Tongue (tissue), 2 donors: Measurements from ENCODE around the gene RAMP3. TPM values are rescaled to one million over a fixed set of nuclear protein-coding genes. Genes with fewer than 3 reads are reported as not detected.
A peak's percentile ranks its signal among the peaks of the same experiment; 100 is the strongest.
"Not testable (repeated sequence)": the region's sequence is repeated elsewhere in the genome, so short reads cannot be mapped to it uniquely, and the experiment has no call there.

Experiments used
- DNase-seq: peaks from one replicate; pipeline ENCODE4 v3.0.0-alpha.2; 2015
- total RNA-seq: library from RNA; depleted of rRNA; stranded (reverse); fragments of >200 nt; gene quantifications from one replicate; pipeline ENCODE4 v1.2.3, GENCODE V29; 2014

RAMP3 gene, protein sequence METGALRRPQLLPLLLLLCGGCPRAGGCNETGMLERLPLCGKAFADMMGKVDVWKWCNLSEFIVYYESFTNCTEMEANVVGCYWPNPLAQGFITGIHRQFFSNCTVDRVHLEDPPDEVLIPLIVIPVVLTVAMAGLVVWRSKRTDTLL
- 8.8 TPM for total RNA-seq

GRCh38 chr7:45157653-45158401, at the start of gene RAMP3:
TSS of gene RAMP3 (plus strand) at chr7:45157791. CDS start at chr7:45157829, 38 bp downstream.
- DNase-seq: no peak

GRCh38 chr7:45108863-45109262, 48.7 kb upstream of the RAMP3 start:
- no peak for DNase-seq

DNA sequence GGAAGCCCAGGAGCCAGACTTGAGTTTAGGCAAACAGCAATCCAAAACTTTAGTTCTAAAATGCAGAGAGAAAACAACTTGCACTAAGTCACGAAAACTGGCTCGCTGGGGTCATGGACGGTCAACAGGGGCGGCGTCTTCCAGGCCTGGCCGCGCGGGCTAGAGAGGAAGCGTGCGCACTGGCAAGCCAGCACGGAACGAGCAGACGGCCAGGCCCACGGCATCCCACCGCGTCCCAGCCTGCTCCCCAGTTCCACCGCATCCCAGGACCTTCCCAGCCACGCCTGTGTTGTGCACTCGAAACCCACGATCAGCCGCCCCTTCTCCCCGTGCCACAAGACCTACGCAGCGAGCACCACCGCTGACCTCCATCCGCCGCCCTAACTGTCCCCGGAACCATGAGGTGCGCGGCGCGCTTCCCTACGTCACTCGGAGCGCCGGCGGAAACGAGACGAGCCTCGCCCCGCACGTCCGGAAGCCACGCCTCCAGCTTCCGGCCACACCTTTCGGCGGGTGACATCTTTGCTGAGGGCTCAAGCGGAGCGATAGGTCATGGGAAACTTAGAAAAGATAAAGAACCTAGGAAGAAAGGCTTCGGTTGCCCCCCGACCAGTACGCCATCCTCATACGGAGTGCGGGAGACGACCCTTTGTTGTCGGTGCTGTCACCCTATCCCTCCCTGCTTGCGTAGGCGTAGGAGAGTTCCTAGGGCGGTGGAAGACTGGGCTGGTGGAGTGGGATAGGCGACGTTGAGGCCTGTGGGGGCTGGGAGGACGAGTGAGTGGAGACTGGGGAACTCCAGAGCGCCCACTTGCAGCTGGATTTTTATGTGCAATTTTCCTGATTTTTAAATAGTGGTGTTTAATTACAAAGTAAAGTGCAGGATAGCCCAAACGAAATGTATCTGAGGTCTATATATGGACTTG, 46.0 kb upstream of the RAMP3 start, which contains the start of gene TBRG4:
Gene TBRG4, minus strand, starts transcription at position 400 of the 926 bp plus-strand sequence. CDS start 2,460 bp downstream, outside the sequence.
- DNase-seq: peak; percentile 98

- DNase-seq: no peak
Measured at GRCh38 chr7:45112648-45113047, 44.9 kb upstream of the RAMP3 start.

DNA sequence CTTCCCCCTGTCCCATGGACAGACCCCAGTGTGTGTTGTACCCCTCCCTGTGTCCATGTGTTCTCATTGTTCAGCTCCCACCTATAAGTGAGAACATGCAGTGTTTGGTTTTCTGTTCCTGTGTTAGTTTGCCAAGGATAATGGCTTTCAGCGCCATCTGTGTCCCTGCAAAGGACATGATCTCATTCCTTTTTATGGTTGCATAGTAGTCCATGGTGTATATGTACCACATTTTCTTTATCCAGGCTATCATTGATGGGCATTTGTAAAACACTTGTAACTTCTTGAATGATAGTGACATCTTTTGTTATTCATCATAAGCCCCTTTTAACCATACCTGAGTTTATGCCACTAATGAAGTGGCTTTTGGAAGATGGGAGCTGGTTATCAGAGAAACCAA, 43.3 kb upstream of the RAMP3 start:
- DNase-seq: not testable (repeated sequence)

DNA sequence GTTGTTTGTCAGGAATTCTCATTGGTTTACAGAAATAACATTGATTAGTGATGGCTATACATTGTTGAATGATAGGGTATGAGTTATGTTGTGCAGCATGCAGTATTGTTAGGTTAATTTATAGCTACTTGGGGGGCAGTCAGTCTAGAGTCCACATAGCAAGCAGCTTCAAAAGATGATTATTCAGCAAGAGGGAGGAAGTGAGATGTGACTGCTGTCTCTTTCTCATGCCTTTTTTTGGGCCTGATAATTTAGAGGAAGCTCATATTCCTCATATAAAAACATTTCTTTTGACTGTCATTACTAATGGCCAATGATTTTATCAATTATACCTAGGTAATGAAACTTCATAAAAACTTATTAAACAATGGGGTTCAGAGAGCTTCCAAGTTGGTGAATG, 42.7 kb upstream of the RAMP3 start:
- DNase-seq: no peak

DNA sequence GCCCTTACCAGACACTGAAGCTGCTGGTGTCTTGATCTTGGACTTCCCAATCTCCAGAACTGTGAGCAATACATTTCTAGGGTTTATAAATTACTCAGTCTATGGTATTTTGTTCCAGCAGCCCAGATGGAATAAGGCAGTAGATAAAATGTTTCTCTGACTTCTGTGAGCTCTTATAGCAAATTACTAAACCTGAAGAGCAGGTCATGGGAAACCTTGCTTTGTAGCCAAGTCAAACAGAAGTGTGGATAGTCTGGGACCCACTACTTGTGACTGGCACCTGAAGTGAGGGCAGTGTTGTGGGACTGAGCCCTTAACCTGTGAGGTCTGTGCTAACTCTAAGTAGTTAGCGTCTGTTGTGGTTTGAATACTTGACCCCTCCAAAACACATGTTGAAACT, 41.5 kb upstream of the RAMP3 start:
- no peak for DNase-seq

- DNase-seq: no peak
Measured at GRCh38 chr7:45117582-45117981, 40.0 kb upstream of the RAMP3 start.

DNA sequence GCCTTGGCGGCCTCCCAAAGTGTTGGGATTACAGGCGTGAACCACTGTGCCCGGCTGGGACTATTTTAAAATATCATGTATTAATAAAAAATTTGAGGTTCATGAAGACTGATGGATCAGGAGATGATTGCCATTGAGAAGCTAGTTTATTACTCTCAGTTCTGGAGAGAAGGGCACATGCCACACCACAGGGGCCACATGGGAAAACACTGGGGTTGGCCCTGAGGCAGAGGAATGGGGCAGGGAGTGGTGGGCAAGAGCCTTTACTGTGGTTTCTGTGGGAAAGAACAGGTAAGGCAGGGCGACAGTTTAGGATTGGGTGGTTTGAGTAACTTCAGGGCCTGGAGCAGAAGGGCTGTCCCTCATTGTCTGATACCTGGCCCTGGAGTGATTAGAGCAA, 39.3 kb upstream of the RAMP3 start:
- DNase-seq: no peak

GRCh38 chr7:45118889-45119331, 38.7 kb upstream of the RAMP3 start:
- no peak for DNase-seq

DNA sequence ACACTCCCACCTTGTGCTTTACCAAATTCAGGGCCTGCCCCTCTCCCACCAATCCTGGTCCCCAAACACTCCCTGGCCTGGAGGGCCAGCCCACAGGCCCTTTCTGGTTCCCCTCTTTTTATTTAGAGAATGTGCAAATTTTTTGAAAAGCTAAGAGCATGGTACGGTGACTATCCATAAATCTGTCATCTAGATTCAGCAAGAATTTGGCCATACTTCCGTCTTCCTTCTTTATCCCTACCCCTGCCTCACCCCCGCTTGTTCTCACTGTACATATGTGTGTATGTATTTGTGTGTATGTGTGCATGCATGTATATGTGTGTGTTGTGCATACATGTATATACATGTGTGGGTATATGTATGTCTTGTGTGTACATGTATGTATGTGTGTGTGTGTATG, 38.0 kb upstream of the RAMP3 start:
- no peak for DNase-seq

DNA sequence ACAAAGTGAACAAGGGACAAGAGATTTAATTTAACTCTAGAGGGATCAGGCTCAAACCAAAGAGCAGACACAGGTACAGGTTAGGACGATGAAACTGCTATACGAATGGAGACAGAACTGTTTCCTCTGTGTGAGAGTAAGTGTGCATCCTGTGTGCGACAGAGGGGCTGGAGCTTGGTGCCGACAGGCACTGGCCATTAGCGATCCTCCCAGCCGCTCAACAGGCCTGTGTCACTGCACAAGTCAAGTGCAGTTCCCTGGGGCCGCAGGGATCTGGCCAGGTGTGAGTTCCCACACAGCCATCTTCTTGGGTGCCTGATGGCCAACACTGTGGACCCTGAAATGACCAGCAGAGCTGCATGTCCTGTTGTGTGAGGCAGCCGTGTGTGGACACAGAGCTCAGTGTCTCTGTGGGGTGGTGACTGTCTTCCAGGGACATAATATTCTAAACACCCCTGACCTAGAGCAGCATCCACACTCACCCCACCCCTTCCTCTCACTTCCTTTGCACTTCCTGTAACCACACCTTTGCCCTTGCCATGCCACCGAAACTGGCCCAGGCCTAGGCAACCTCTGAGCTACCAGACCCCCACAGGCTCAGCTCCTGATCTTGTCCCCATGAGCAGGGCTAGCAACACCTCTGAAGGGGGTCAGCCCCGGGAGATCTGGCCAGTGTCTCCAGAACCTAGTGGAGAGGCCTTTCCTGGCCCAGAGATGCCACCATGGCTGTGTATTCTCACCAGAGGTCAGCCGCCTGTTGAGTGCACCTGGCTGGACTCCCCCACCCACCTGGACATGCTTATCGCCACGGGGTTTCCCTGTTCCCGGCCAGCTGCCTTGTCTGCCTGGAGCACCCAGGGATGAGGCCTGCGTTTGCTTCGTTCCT, 34.4 kb upstream of the RAMP3 start:
- DNase-seq: no peak

DNA sequence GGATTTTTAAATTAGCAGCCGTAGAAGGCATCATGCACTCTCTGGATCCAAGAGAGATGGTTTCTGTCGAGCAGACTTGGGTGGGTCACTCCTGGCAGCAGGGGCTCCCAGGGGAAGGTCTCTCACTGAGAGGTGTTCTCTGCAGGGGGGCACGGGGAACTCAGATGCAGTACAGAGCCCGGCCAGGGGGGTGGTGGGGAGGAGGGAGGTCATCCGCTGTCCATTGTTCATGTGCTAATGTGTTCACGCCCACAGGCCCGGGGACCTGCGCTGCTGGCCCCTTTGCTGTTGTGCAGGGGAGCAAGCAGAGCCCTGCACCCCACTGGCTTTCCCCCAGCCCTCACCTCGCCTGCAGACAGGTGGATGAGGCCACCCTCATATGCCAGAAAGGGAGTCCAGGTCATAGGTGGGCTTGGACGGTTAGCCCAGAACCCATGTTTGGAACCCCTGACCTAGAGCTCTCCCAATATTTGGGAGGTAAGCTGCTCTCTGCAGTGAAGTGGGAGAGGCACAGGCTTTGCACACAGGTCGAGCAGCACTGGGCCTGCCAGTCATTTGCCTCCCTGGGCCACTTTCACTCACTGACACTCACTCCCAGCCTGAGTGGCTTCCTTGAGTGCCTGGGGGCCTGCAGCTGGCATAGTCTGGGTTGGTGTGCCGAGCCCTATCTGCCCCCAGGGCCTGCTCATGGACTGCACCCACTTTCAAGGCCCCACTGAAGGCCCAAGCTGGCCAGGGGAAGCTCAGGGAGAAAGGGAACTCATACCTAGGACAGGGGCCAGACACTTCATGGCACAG, 33.5 kb upstream of the RAMP3 start:
- no peak for DNase-seq

DNA sequence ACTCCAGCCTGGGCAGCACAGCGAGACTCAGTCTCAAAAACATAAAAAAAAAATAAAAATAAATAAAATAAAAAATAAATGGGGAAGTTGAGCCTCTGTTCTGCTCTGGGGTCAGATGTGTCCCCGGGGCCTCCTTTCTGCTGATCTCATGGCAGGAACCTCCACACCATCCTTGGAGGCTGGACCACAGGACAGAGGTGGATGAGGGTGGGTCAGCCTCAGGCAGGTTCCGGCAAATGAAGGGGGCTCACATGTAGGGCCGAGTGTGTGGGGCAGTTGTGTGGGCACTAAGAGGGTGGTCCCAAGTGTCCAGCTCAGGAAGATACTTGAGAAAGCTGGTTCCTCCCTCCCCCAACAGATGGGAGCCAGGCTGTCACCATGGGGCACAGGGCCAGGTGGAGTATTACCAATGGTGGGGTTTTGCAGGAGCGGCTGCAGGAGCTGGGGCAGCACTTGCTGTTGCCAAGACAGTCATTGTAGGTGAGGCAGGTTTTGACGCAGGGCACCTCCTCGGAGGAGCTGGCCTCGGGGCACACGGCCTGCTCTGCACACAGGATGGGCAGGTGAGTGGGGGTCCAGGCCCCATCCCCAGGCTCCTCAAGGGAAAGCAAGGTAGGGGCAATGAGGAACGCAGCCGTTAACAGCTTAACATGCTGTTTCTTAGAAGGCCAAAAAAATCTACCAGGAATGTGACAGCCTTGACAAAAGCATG, 32.2 kb upstream of the RAMP3 start:
- DNase-seq: no peak

- no peak for DNase-seq
Measured at GRCh38 chr7:45126201-45126600, 31.4 kb upstream of the RAMP3 start.

DNA sequence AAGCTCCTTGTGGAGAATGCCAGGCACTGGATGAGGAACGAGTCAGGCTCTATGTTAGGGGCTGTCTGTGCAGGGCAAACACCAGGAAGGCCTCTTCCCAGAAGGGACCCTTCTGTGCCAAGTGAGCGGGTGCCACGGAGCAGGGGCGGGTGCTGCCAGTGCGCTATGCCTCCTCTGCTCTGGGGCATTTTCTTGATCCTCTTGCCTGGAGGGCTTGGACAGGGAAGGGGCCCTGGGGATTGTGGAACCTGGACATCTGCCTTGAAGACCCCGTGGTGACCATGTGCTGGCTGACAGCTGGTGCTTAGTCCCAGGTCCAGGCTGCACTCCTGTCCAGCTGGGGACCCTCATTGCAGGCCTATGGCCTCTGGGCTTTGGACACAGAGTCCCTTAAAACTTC, 30.7 kb upstream of the RAMP3 start:
- no peak for DNase-seq

DNA sequence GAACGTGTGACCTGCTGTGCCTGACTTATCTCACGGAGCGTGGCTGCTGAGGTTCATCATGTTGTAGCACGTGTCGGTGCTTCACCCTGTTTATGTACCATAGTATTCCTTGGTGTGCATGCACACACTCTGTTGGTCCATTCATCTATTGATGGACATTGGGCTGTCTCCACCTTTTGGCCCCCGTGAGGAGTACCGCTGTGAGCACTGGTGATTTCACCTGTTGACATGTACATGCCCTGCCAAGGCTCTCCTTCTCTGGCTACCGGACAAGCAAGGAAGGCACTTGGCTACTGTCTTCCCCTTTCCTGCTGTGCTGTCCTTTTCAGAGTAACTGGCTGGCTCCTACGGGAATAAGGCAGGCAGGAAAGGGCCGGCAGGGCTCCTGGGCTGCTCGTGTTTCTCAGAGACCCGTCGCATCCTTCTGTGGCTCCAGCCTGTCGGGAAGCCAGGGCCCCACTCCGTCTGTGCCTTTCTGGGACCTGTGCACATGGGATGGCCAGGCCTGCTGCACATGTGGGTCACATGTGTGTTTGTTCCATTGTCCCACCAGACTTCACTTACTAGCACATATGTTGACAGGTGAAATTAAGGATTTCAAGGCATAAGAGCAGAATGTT, 28.3 kb upstream of the RAMP3 start:
- no peak for DNase-seq

DNA sequence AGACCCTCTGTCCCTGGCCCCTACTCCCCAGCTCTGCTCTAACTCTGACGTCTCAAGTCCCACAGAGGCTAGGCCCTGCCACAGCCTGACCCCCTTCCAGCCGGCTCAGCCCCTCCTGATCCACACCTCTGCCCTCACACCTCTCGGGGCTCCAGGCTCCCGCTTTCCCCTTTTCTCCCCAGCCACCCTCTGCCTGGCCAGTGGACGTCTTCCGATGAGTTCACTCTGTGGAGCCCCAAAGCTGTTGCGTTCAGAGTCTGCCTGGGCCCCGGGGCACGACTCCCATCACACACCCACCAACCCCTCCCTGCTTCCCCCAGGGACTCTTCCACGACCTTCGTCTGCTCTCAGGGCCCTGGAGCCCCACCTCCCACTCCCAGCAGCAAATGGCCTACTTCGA, 27.7 kb upstream of the RAMP3 start:
- DNase-seq: no peak

GRCh38 chr7:45130910-45131309, 26.7 kb upstream of the RAMP3 start:
- DNase-seq: no peak

DNA sequence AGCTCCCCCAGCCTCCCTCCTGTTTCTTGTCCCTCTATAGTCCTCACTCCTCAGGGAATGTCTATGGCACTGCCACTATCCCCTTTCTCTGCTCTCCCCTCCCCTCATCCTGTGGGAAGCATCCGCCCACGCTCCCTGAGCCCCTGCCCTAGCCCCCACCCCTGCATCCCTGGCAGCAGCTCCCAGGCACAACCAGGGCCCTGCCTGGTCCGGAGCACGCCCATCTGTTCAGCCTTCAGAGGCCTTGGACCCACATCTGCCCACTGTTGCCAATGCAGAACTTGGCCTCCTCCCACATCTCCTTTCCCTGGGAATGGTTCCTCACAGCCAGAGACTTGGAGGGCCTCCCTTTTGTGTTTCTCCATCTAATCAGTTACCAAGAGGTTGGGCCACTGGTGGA, 25.7 kb upstream of the RAMP3 start:
- no peak for DNase-seq
